Esophagus muscularis mucosa (tissue), 4 donors: ENCODE results near the gene DUSP12.

Experiments
- EP300 ChIP-seq: sonication (generic); formaldehyde crosslinking; IDR thresholded peaks from one replicate; pipeline ENCODE4 v1.6.1; 2017; ENCODE audit warnings: antibody characterized with exemption
- POLR2AphosphoS5 ChIP-seq, 2 donors: sonication (generic); formaldehyde crosslinking; IDR thresholded peaks; one replicate each; pipeline ENCODE4 v1.6.1; 2017; ENCODE audit warnings: antibody characterized with exemption in 2 of 2
- TF ChIP-seq, protein P1 (sequence below), 3 experiments: fragments of 200-600 bp in 2 of 3; fragments of 450-650 bp in 1 of 3; sonication (generic) in 2 of 3; IDR thresholded peaks; one replicate each; pipeline ENCODE4 v1.5.1; 2017 to 2019; ENCODE audit warnings: antibody characterized with exemption in 3 of 3, mild to moderate bottlenecking in 2 of 3, moderate library complexity in 1 of 3

- TF ChIP-seq, protein P1, sequence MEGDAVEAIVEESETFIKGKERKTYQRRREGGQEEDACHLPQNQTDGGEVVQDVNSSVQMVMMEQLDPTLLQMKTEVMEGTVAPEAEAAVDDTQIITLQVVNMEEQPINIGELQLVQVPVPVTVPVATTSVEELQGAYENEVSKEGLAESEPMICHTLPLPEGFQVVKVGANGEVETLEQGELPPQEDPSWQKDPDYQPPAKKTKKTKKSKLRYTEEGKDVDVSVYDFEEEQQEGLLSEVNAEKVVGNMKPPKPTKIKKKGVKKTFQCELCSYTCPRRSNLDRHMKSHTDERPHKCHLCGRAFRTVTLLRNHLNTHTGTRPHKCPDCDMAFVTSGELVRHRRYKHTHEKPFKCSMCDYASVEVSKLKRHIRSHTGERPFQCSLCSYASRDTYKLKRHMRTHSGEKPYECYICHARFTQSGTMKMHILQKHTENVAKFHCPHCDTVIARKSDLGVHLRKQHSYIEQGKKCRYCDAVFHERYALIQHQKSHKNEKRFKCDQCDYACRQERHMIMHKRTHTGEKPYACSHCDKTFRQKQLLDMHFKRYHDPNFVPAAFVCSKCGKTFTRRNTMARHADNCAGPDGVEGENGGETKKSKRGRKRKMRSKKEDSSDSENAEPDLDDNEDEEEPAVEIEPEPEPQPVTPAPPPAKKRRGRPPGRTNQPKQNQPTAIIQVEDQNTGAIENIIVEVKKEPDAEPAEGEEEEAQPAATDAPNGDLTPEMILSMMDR (IDR thresholded peaks at IDR 0.05) = no peak
- TF ChIP-seq EP300 = no peak
- TF ChIP-seq POLR2AphosphoS5 (IDR thresholded peaks at IDR 0.05) = no peak
These were observed 27.7 kb upstream of the DUSP12 start for GRCh38 chr1:161721738-161722343.
